Spinal cord (tissue), 10 donors: ENCODE results near the gene PAM. TPM values are rescaled to one million over a fixed set of nuclear protein-coding genes. Genes with fewer than 3 reads are reported as not detected.
"Not testable (repeated sequence)": the region's sequence is repeated elsewhere in the genome, so short reads cannot be mapped to it uniquely, and the experiment has no call there.

Source experiments
- DNase-seq, 6 donors: peaks; one replicate each; pipeline versions ENCODE4 v3.0.0 to v3.0.0-alpha.2; 2013 to 2015; ENCODE audit warnings: low spot score in 6 of 6, low read depth in 4 of 6
- H3K27ac ChIP-seq: one replicate; pipeline ENCODE4 v1.5.1; 2013; ENCODE audit warnings: low read depth, low read length, control low read depth
- H3K27me3 ChIP-seq: one replicate; pipeline ENCODE4 v1.6.1; 2013; ENCODE audit warnings: low read length; ENCODE audit not compliant: control insufficient read depth, insufficient read depth
- H3K36me3 ChIP-seq: one replicate; pipeline ENCODE4 v1.6.1; 2013; ENCODE audit warnings: low read length; ENCODE audit not compliant: control insufficient read depth, insufficient read depth
- H3K4me1 ChIP-seq: one replicate; pipeline ENCODE4 v1.6.1; 2013; ENCODE audit warnings: low read length; ENCODE audit not compliant: control insufficient read depth, insufficient read depth
- H3K4me3 ChIP-seq: one replicate; pipeline ENCODE4 v1.5.1; 2013; ENCODE audit warnings: low read depth, low read length, control low read depth
- H3K9me3 ChIP-seq: one replicate; pipeline ENCODE4 v1.6.1; 2013; ENCODE audit warnings: low read length; ENCODE audit not compliant: control insufficient read depth, insufficient read depth
- WGBS: methylation state at CpG from one replicate; pipeline ENCODE4 v1.1.5; 2013; ENCODE audit warnings: missing lambda C conversion rate; ENCODE audit not compliant: insufficient coverage; 5-methylcytosine and 5-hydroxymethylcytosine counted together
- polyA plus RNA-seq, 2 donors: library from polyadenylated mRNA; unstranded; fragments of 120-200 nt; gene quantifications; one replicate each; pipeline ENCODE4 v1.2.1, GENCODE V29; 2013; ENCODE audit not compliant: insufficient read length in 2 of 2
- total RNA-seq, 2 donors: library from RNA; depleted of rRNA in 1 of 2; stranded (reverse); fragments of 120-200 nt in 1 of 2; fragments of >200 nt in 1 of 2; gene quantifications; one replicate each; pipeline versions ENCODE4 v1.2.3 to v1.2.4, GENCODE V29; 2013 to 2014
- donor health status: healthy.

PAM gene
- total and polyA plus RNA-seq, 4 donors = 127 to 201 (median 172) TPM

- Histone ChIP-seq H3K4me1 (no peaks in the 10 kb centered on the region), H3K36me3 (no peaks in the 10 kb centered on the region), H3K27me3 (no peaks in the 10 kb centered on the region), H3K4me3 (no peak overlapping the region), H3K27ac (no peak overlapping the region), H3K9me3 (no peaks in the 10 kb centered on the region)
- DNase-seq = no peak
- no CpG with 5 or more reads among the region's 6 CpGs for WGBS
Observed at GRCh38 chr5:102895976-102896375, 140.9 kb downstream of the PAM start.

- no peaks in the 10 kb centered on the region for H3K4me1 ChIP-seq
- no CpG with 5 or more reads among the region's 3 CpGs for WGBS
- H3K9me3 ChIP-seq = no peaks in the 10 kb centered on the region
- H3K36me3 ChIP-seq = no peaks in the 10 kb centered on the region
- no peak overlapping the region for H3K4me3 ChIP-seq
- no peaks in the 10 kb centered on the region for H3K27me3 ChIP-seq
- DNase-seq = peak in 2 of 6 donors; percentile 67 to 77
- H3K27ac ChIP-seq = no peak overlapping the region
Observed at GRCh38 chr5:102901424-102902134, 146.5 kb downstream of the PAM start.

DNA sequence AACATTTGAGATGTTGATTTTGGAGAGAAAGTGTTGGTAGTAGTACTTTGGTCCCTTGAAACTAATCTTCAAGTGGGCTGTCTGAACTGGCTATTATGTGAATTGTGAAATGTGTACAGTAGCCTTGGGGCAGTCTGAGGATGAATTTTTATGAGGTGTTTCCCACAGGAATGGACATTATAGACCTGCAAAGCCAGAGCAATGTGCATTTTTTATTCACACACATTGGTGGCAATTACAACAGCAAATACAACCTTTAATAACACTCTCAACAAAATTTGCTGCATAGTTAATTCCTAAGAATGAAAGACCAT is 147.0 kb downstream of the PAM start:
- Histone ChIP-seq H3K4me3 (no peak overlapping the region), H3K36me3 (no peaks in the 10 kb centered on the region), H3K27me3 (no peaks in the 10 kb centered on the region), H3K27ac (no peak overlapping the region), H3K9me3 (no peaks in the 10 kb centered on the region), H3K4me1 (no peaks in the 10 kb centered on the region)
- DNase-seq = no peak

DNA sequence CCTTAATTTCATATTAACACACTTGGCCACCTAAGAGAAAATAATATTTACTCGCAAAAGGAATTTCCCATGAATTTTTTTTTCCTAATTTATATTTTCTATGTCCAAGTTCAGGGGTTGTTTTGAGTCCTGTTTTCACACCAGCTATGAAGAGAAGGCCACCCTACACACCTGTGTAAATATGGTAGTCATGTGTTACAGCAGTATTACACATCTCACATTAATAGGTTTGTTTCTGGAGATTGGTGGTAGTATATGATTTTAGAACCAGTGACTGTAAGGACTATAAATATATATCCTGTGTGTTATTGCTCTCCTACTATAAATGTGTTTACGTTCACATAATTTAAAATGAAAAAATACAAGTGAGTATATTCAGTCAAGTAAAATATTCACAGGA is 147.5 kb downstream of the PAM start:
- Histone ChIP-seq H3K36me3 (no peaks in the 10 kb centered on the region), H3K4me3 (no peak overlapping the region), H3K27ac (no peak overlapping the region), H3K27me3 (no peaks in the 10 kb centered on the region), H3K9me3 (no peaks in the 10 kb centered on the region), H3K4me1 (no peaks in the 10 kb centered on the region)
- no CpG with 5 or more reads among the region's 2 CpGs for WGBS
- DNase-seq = no peak

DNA sequence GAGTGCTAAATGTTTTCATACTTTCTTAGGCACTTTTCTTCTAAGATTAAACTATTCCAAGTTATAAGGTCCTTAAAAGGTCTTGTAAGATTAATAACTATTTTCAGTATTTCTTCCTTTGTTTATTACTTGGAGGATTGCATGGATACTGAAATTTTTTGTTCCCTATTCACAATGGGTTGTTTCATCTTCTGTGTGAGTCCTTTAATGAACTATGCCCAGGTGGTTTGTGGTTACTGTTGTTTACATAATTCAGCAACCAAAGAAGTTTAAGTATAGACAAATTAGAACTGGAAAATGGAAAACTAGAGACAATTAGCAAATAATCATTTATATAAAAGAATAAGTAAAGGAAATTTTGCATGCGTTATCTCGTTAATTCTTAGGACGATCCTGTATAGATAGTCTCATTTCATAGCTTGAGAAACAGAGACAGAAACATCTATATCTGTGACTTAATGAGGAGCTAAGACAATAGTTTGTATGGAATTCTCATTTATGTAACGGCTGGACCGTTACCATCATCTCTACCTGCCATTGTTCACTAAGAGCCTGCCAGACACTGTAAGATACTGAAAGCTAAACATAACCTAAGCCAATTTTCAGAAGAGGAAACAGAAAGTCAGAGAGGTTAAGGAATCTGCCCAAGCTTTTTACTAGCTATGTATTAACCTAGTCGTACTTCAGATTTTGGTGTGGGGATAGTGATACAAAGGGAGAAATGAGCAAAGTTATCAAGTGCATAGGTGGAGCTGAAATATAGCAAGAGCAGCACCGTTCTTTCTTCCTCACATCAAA is 148.2 kb downstream of the PAM start:
- WGBS = no CpG with 5 or more reads among the region's 7 CpGs
- H3K36me3 ChIP-seq = no peaks in the 10 kb centered on the region
- H3K4me1 ChIP-seq = no peaks in the 10 kb centered on the region
- no peaks in the 10 kb centered on the region for H3K9me3 ChIP-seq
- H3K4me3 ChIP-seq = no peak overlapping the region
- no peaks in the 10 kb centered on the region for H3K27me3 ChIP-seq
- H3K27ac ChIP-seq = no peak overlapping the region
- DNase-seq = no peak

GRCh38 chr5:102905056-102905455 is 150.0 kb downstream of the PAM start:
- Histone ChIP-seq H3K4me1 (no peaks in the 10 kb centered on the region), H3K27ac (no peak overlapping the region), H3K4me3 (no peak overlapping the region), H3K9me3 (no peaks in the 10 kb centered on the region), H3K36me3 (no peaks in the 10 kb centered on the region), H3K27me3 (no peaks in the 10 kb centered on the region)
- WGBS = no CpG with 5 or more reads among the region's 1 CpG
- no peak for DNase-seq

DNA sequence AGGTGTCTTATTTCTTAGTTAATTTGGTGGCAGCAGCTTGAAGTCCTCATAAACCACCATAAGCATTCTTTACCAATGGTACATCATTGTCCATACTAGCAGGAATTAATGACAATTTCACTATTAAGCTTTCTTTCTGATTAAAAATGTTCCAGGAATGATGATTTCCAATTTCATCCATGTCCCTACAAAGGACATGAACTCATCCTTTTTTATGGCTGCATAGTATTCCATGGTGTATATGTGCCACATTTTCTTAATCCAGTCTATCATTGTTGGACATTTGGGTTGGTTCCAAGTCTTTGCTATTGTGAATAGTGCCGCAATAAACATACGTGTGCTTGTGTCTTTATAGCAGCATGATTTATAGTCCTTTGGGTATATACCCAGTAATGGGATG is 152.0 kb downstream of the PAM start:
- not testable (repeated sequence) for H3K4me1 ChIP-seq, H3K4me3 ChIP-seq, DNase-seq, H3K27ac ChIP-seq, H3K27me3 ChIP-seq, H3K9me3 ChIP-seq, H3K36me3 ChIP-seq
- WGBS = no CpG with 5 or more reads among the region's 2 CpGs

DNA sequence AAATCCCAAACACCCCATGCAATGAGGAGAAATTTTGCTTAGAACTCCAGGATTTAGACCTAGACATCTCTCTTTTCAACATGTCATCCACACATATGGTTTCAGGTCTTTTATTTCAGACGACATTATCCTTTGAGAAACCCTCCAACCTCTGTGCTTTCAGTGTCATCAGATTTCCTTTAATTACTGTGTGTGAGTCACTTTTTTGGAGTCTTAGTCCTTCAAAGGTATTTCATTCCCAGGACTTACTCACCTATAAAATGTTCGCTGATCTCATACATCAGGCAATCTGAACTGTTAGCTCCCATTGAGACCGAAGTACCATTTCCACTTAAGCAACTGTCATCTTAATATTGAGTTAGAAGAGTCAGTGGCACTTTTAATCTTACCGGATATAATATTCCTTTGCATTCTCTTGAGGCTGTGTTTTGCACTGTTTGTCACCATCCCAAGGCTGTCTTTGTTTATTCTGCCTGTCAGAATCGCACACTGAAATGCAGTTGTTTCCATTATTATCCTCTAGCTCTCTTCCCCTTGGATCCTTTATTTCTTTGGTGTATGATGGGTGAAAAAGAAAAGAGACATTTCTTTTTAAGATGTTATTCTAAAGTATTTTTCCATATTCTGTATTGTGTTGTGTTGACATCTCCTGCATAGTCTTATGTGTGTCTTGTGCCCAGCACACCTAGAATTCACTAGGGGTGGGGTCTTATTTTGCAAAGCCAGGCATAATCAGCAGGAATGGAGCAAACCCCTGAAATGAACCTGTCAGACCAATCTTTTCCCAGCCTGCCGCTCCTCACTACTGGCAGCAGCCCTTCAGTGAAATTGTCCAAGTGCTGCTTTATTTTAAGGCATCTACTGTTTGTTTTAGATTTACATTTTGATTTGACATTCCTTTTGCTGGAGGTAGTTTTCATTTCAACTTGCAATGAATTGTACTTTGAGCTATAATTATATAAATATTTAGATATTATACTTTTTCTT is 155.4 kb downstream of the PAM start:
- H3K27ac ChIP-seq = no peak overlapping the region
- H3K4me3 ChIP-seq = no peak overlapping the region
- no peak for DNase-seq
- H3K4me1 ChIP-seq = no peaks in the 10 kb centered on the region
- no CpG with 5 or more reads among the region's 6 CpGs for WGBS
- H3K36me3 ChIP-seq = no peaks in the 10 kb centered on the region
- H3K9me3 ChIP-seq = no peaks in the 10 kb centered on the region
- no peaks in the 10 kb centered on the region for H3K27me3 ChIP-seq

GRCh38 chr5:102911973-102912372 is 156.9 kb downstream of the PAM start:
- no peak overlapping the region for H3K27ac ChIP-seq
- no peak overlapping the region for H3K4me3 ChIP-seq
- DNase-seq = peak in 1 of 6 donors; percentile 13
- H3K27me3 ChIP-seq = no peaks in the 10 kb centered on the region
- no peaks in the 10 kb centered on the region for H3K9me3 ChIP-seq
- H3K4me1 ChIP-seq = no peaks in the 10 kb centered on the region
- H3K36me3 ChIP-seq = no peaks in the 10 kb centered on the region
- WGBS = no CpG with 5 or more reads among the region's 2 CpGs
